ENCODE results near the gene SPRED2.

Gene SPRED2

GRCh38 chr2:65379721-65380171, 52.7 kb downstream of the SPRED2 start:
- Histone ChIP-seq H3K36me3 (ENCODE audit: control insufficient read depth, low read length) (0 out of 2 replicates have a peak, but pooled peaks cover 4% of the 10 kb centered on the region), H3K27me3 (ENCODE audit: control insufficient read depth, low read length) (no peaks in the 10 kb centered on the region), H3K9me2 (replicated peaks; ENCODE audit: control insufficient read depth, low read length) (no peaks in the 10 kb centered on the region), H3K79me2 (ENCODE audit: control insufficient read depth, low read length) (peaks cover 27% of the 10 kb centered on the region), H3K4me1 (ENCODE audit: control insufficient read depth, low read length) (peaks cover 64% of the 10 kb centered on the region), H3F3A (ENCODE audit: control insufficient read depth, insufficient read depth) (peaks cover 8% of the 10 kb centered on the region), H4K20me1 (ENCODE audit: control insufficient read depth, insufficient read depth, low read depth, low read length) (no peaks in the 10 kb centered on the region), H3K4me2 (ENCODE audit: low read length) (no peak overlapping the region), H3K4me3 (ENCODE audit: low read length) (no peak overlapping the region), H3K9me3 (ENCODE audit: control insufficient read depth, insufficient read depth, low read length) (no peaks in the 10 kb centered on the region), H3K27ac (ENCODE audit: low read depth, low read length) (no peak overlapping the region)
- TF ChIP-seq CTCF (IDR thresholded peaks at IDR 0.05; ENCODE audit: low read depth, low read length, poor library complexity, severe bottlenecking) (no peak), EZH2phosphoT487 (IDR thresholded peaks at IDR 0.05; ENCODE audit: borderline replicate concordance, low read length) (no peak)

- H3K79me2 ChIP-seq (ENCODE audit: control insufficient read depth, low read length), result peaks cover 27% of the 10 kb centered on the region
- TF ChIP-seq EZH2phosphoT487 (IDR thresholded peaks at IDR 0.05; ENCODE audit: borderline replicate concordance, low read length) (no peak), CTCF (IDR thresholded peaks at IDR 0.05; ENCODE audit: low read depth, low read length, poor library complexity, severe bottlenecking) (no peak)
- H3K9me2 ChIP-seq (replicated peaks; ENCODE audit: control insufficient read depth, low read length), result no peaks in the 10 kb centered on the region
- H3K9me3 ChIP-seq (ENCODE audit: control insufficient read depth, insufficient read depth, low read length), result no peaks in the 10 kb centered on the region
- no peaks in the 10 kb centered on the region for H3K27me3 ChIP-seq (ENCODE audit: control insufficient read depth, low read length)
- H3K27ac ChIP-seq (ENCODE audit: low read depth, low read length), result no peak overlapping the region
- no peak overlapping the region for H3K4me3 ChIP-seq (ENCODE audit: low read length)
- peaks cover 8% of the 10 kb centered on the region for H3F3A ChIP-seq (ENCODE audit: control insufficient read depth, insufficient read depth)
- H4K20me1 ChIP-seq (ENCODE audit: control insufficient read depth, insufficient read depth, low read depth, low read length), result no peaks in the 10 kb centered on the region
- H3K4me2 ChIP-seq (ENCODE audit: low read length), result no peak overlapping the region
- H3K4me1 ChIP-seq (ENCODE audit: control insufficient read depth, low read length), result peaks cover 64% of the 10 kb centered on the region
- 0 out of 2 replicates have a peak, but pooled peaks cover 4% of the 10 kb centered on the region for H3K36me3 ChIP-seq (ENCODE audit: control insufficient read depth, low read length)
Measured at GRCh38 chr2:65379223-65379622, 53.2 kb downstream of the SPRED2 start.

- no peaks in the 10 kb centered on the region for H3K9me3 ChIP-seq (ENCODE audit: control insufficient read depth, insufficient read depth, low read length)
- peaks cover 4% of the 10 kb centered on the region for H3F3A ChIP-seq (ENCODE audit: control insufficient read depth, insufficient read depth)
- no peak overlapping the region for H3K4me3 ChIP-seq (ENCODE audit: low read length)
- H3K27ac ChIP-seq (ENCODE audit: low read depth, low read length), result no peak overlapping the region
- H3K36me3 ChIP-seq (ENCODE audit: control insufficient read depth, low read length), result 0 out of 2 replicates have a peak, but pooled peaks cover 4% of the 10 kb centered on the region
- H3K4me2 ChIP-seq (ENCODE audit: low read length), result no peak overlapping the region
- no peak for TF ChIP-seq CTCF (IDR thresholded peaks at IDR 0.05; ENCODE audit: low read depth, low read length, poor library complexity, severe bottlenecking)
- no peak for TF ChIP-seq EZH2phosphoT487 (IDR thresholded peaks at IDR 0.05; ENCODE audit: borderline replicate concordance, low read length)
- no peaks in the 10 kb centered on the region for H3K27me3 ChIP-seq (ENCODE audit: control insufficient read depth, low read length)
- no peaks in the 10 kb centered on the region for H4K20me1 ChIP-seq (ENCODE audit: control insufficient read depth, insufficient read depth, low read depth, low read length)
- no peaks in the 10 kb centered on the region for H3K9me2 ChIP-seq (replicated peaks; ENCODE audit: control insufficient read depth, low read length)
- peaks cover 32% of the 10 kb centered on the region for H3K79me2 ChIP-seq (ENCODE audit: control insufficient read depth, low read length)
- H3K4me1 ChIP-seq (ENCODE audit: control insufficient read depth, low read length), result peaks cover 64% of the 10 kb centered on the region
Measured at GRCh38 chr2:65378290-65378689, 54.1 kb downstream of the SPRED2 start.
